Suprapubic skin (tissue), 4 donors: ENCODE data around the gene CLTCL1.

Experiments used
- EP300 ChIP-seq: sonication (generic); formaldehyde crosslinking; IDR thresholded peaks from one replicate; pipeline ENCODE4 v1.6.1; 2017; ENCODE audit warnings: antibody characterized with exemption
- POLR2A ChIP-seq, 2 donors: fragments of 450-650 bp; IDR thresholded peaks; one replicate each; pipeline ENCODE4 v1.6.1; 2017; ENCODE audit warnings: antibody characterized with exemption in 2 of 2, mild to moderate bottlenecking in 2 of 2, moderate library complexity in 2 of 2
- POLR2AphosphoS5 ChIP-seq, 3 donors: sonication (generic); formaldehyde crosslinking; IDR thresholded peaks; one replicate each; pipeline ENCODE4 v1.6.1; 2017; ENCODE audit warnings: antibody characterized with exemption in 3 of 3
- TF ChIP-seq, protein P1 (sequence below), 2 donors: fragments of 200-600 bp in 1 of 2; fragments of 450-650 bp in 1 of 2; sonication (generic) in 1 of 2; IDR thresholded peaks; one replicate each; pipeline ENCODE4 v1.5.1; 2016 to 2019; ENCODE audit warnings: antibody characterized with exemption in 2 of 2, mild to moderate bottlenecking in 1 of 2, moderate library complexity in 1 of 2

GRCh38 chr22:19175026-19175601 lies 116.4 kb downstream of the CLTCL1 start:
- TF ChIP-seq, protein P1, sequence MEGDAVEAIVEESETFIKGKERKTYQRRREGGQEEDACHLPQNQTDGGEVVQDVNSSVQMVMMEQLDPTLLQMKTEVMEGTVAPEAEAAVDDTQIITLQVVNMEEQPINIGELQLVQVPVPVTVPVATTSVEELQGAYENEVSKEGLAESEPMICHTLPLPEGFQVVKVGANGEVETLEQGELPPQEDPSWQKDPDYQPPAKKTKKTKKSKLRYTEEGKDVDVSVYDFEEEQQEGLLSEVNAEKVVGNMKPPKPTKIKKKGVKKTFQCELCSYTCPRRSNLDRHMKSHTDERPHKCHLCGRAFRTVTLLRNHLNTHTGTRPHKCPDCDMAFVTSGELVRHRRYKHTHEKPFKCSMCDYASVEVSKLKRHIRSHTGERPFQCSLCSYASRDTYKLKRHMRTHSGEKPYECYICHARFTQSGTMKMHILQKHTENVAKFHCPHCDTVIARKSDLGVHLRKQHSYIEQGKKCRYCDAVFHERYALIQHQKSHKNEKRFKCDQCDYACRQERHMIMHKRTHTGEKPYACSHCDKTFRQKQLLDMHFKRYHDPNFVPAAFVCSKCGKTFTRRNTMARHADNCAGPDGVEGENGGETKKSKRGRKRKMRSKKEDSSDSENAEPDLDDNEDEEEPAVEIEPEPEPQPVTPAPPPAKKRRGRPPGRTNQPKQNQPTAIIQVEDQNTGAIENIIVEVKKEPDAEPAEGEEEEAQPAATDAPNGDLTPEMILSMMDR (IDR thresholded peaks at IDR 0.05) = no peak
- TF ChIP-seq POLR2AphosphoS5 (IDR thresholded peaks at IDR 0.05) = no peak
- TF ChIP-seq POLR2A (IDR thresholded peaks at IDR 0.05) = no peak
- no peak for TF ChIP-seq EP300
